ENCODE data around the gene ZHX3.
A peak's percentile ranks its signal among the peaks of the same experiment; 100 is the strongest.

ZHX3 gene

DNA sequence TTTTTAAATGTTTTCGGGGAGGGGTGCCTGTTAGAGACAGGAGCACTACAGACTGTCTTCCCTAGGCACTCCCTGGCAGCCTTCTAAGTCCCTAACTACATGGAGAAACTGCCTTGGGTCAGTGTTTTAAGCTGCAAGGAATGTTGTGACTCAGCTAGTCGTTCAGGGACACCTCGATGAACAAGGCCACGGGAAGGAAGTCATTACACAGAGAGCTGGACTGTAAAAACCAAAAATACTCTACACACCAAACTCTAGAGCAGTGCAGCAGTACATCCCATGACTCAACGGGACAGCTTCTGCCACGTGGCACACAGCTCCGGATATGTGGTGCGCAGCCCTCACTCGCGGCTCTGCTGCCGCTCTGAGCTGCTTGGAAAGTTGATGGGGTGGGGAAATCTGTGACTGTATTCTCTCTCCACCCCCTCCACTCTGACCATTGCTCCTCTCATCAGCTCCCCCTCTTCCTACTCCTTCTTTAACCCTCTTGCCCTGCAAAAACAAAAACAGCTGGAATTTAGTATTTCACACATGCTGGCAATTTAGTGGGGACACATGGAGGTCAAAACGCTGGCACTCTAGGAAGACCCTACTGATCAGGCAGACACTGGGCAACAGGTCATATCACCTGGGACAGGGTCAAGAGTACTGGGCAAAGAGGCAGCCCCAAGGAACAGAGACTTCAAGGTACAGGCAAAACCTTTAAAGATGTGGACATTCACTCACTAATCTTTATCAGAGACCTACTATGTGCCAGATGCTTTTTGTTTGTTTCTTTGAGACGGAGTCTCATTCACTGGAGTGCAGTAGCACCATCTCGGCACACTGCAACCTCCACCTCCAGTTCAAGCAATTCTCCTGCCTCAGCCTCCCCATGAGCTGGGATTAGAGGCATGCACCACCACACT is 12.2 kb upstream of the ZHX3 start:
- TF ChIP-seq, protein P1, sequence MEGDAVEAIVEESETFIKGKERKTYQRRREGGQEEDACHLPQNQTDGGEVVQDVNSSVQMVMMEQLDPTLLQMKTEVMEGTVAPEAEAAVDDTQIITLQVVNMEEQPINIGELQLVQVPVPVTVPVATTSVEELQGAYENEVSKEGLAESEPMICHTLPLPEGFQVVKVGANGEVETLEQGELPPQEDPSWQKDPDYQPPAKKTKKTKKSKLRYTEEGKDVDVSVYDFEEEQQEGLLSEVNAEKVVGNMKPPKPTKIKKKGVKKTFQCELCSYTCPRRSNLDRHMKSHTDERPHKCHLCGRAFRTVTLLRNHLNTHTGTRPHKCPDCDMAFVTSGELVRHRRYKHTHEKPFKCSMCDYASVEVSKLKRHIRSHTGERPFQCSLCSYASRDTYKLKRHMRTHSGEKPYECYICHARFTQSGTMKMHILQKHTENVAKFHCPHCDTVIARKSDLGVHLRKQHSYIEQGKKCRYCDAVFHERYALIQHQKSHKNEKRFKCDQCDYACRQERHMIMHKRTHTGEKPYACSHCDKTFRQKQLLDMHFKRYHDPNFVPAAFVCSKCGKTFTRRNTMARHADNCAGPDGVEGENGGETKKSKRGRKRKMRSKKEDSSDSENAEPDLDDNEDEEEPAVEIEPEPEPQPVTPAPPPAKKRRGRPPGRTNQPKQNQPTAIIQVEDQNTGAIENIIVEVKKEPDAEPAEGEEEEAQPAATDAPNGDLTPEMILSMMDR (IDR thresholded peaks at IDR 0.05; ENCODE audit: extremely low read depth, missing control alignments) = no peak
- DNase-seq (ENCODE audit: low spot score) = peak; percentile 66

DNA sequence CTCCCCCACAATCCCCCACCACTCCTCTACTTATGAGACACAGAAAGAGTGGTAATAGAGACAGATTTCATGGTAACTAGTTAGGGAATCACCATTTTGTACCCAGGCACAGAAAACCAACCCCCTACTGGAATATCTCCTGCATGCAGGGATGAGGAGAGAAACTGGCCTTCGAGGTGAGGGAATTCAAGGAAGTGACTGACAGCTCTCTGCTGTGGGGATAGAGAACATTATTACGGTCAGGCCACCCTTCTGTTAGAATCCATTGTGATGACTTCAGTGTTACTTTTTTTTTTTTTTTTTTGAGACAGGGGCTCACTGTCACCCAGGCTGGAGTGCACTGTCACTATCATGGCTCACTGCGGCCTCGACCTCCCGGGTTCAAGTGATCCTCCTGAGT is 9.6 kb upstream of the ZHX3 start:
- DNase-seq (ENCODE audit: low spot score) = no peak
- TF ChIP-seq, protein P1 (IDR thresholded peaks at IDR 0.05; ENCODE audit: extremely low read depth, missing control alignments) = no peak

DNA sequence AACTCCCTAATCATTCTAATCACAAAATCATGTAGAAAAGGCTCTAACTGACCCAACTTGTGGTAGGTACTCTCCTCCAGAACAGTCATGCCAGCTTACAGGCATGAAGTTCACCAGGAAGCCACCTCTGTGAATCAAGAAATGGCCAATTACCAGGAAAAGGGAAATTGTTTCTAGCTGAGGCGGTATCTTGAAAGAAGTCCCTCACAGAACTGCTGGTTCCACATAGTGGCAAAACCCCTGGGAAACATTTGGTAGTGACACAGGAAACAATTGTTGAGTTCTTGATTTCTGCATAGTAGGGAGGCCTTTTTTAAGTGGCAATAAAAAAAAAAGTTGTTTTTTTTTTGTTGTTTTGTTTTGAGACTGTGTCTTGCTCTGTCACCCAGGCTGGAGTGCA is 3.4 kb upstream of the ZHX3 start:
- TF ChIP-seq, protein P1 (IDR thresholded peaks at IDR 0.05; ENCODE audit: extremely low read depth, missing control alignments) = no peak
- no peak for DNase-seq (ENCODE audit: low spot score)

GRCh38 chr20:41320441-41320840 is 2.9 kb upstream of the ZHX3 start:
- no peak for DNase-seq (ENCODE audit: low spot score)
- TF ChIP-seq, protein P1 (IDR thresholded peaks at IDR 0.05; ENCODE audit: extremely low read depth, missing control alignments) = no peak

DNA sequence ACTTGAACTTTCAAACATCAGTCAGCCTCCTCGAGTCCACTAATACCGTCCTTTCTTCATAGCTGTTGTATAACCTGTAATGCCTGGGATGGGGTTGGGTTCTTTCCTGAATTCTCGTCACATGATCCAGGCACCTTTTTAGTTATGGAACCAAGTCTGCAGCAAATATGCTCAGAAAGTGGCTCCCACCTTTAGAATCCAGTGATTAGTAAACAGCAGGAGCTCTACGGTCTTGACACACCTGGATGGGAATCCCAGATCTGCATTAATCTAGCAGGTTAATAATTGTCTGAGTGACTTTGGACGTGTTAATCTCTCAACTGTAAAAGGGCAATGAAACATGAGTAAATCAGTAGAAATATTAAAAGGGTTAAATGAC is 729 bp upstream of the ZHX3 start:
- DNase-seq (ENCODE audit: low spot score) = no peak
- TF ChIP-seq, protein P1 (IDR thresholded peaks at IDR 0.05; ENCODE audit: extremely low read depth, missing control alignments) = no peak

- peak; percentile 91 for DNase-seq (ENCODE audit: low spot score)
These were observed 657 bp downstream of the ZHX3 start for GRCh38 chr20:41316602-41317545.

More at GRCh38 chr20:41316602-41317545, 657 bp downstream of the ZHX3 start:
- TF ChIP-seq, protein P1 (IDR thresholded peaks at IDR 0.05; ENCODE audit: extremely low read depth, missing control alignments) = no peak

All from GM20000 (cell line).